ENCODE results near the gene PPIH. TPM values are rescaled to one million over a fixed set of nuclear protein-coding genes. Genes with fewer than 3 reads are reported as not detected.
"Not testable (repeated sequence)": the region's sequence is repeated elsewhere in the genome, so short reads cannot be mapped to it uniquely, and the experiment has no call there.

Gene PPIH
- total and polyA plus RNA-seq, 2 experiments from 2014 or later: 22.7 to 37.1 TPM

DNA sequence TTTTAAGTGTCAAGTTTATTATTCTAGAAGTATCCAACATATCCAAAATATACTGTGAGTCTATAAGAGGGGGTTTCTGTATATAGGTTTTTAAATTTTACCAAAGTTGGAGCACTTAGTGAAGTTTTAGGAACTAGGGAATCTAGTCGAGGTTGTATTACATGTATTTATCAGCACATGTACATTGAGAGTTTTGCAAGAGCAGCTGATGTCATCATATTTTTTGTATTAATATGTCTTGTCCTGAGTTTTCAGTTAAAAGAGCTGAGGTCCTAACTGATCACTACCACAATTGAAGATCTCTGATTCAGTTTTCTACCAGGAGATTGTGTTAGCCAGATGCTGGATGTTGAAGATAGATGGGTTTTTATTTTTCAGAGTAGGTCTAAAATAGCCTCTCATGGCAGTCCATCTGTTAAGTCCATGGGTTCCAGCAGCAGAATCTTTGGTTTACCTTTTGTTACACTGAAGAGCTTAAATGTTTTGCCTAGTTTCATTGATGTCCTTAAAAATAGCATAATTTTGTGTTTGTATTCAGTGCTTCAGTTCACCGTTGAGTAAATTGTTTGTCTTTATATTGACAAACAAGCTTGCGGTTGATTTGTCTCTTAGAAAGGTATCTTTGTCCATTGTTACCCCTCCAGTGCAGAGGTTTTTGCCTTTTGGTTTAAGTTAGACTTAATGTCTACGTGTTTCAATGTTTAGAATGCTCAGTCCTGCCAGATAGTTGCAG is 40.0 kb downstream of the PPIH start:
- Histone ChIP-seq H3K36me3 (ENCODE audit: low read depth) (peaks cover 88% of the 10 kb centered on the region), H3K79me2 (ENCODE audit: insufficient read depth) (peaks cover 99% of the 10 kb centered on the region), H3K9ac (no peak overlapping the region), H3K4me1 (ENCODE audit: insufficient read depth) (0 out of 2 replicates have a peak, but pooled peaks cover 6% of the 10 kb centered on the region), H3K9me2 (ENCODE audit: insufficient read depth) (no peaks in the 10 kb centered on the region), H3K27me3 (replicated peaks; ENCODE audit: insufficient read depth) (no peaks in the 10 kb centered on the region), H3K4me3 (no peak overlapping the region), H3F3A (ENCODE audit: insufficient read depth) (peaks cover 35% of the 10 kb centered on the region), H4K20me1 (ENCODE audit: insufficient read depth) (peaks cover 12% of the 10 kb centered on the region), H2AFZ (no peak overlapping the region), H3K9me3 (ENCODE audit: low read depth) (no peaks in the 10 kb centered on the region), H3K27ac (no peak overlapping the region), H3K4me2 (ENCODE audit: unreplicated experiment) (no peak overlapping the region)
- TF ChIP-seq EZH2phosphoT487 (IDR thresholded peaks at IDR 0.05; ENCODE audit: insufficient read depth, low read depth): no peak
- no peak for TF ChIP-seq EZH2 (IDR thresholded peaks at IDR 0.05; ENCODE audit: insufficient read depth, poor library complexity, severe bottlenecking)
- no peak for DNase-seq
- WGBS, 2 experiments (ENCODE audit: low coverage in 1 of 2, low lambda C conversion rate in 2 of 2, missing lambda C conversion rate in 2 of 2): 98% methylated on average over 4 of the region's 4 CpGs
- in situ Hi-C loops (cut with MboI): no loop called here

DNA sequence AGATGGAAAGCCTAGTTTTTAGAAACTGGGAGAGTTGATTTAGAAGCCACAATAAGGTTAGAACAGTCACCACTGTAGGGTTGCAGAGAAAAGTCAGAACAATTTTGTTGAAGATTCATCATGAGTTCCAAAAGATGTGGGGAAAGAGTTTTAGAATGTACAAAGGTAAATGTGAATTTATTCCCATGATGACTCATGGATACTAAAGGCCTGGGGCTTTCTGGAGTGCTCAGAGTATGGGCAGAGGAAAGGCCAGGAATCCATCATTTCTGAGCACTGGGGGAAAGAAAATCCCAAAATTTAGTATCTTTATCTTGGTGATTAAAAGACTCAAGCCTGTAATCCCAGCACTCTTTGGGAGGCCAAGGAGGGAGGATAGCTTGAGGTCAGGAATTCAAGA is 41.8 kb downstream of the PPIH start:
- no peak overlapping the region for H3K4me2 ChIP-seq (ENCODE audit: unreplicated experiment)
- H4K20me1 ChIP-seq (ENCODE audit: insufficient read depth): peaks cover 4% of the 10 kb centered on the region; the same call in 1 of the 2 replicates
- no peak overlapping the region for H3K27ac ChIP-seq
- no peak overlapping the region for H2AFZ ChIP-seq
- no peak overlapping the region for H3K9ac ChIP-seq
- in situ Hi-C loops (cut with MboI): no loop called here
- peak; percentile 8 for DNase-seq
- H3F3A ChIP-seq (ENCODE audit: insufficient read depth): peaks cover 42% of the 10 kb centered on the region
- peaks cover 87% of the 10 kb centered on the region for H3K36me3 ChIP-seq (ENCODE audit: low read depth)
- H3K79me2 ChIP-seq (ENCODE audit: insufficient read depth): peaks cover 99% of the 10 kb centered on the region
- H3K4me3 ChIP-seq: no peak overlapping the region
- no peak for TF ChIP-seq EZH2 (IDR thresholded peaks at IDR 0.05; ENCODE audit: insufficient read depth, poor library complexity, severe bottlenecking)
- no peak for TF ChIP-seq EZH2phosphoT487 (IDR thresholded peaks at IDR 0.05; ENCODE audit: insufficient read depth, low read depth)
- no peaks in the 10 kb centered on the region for H3K4me1 ChIP-seq (ENCODE audit: insufficient read depth)
- H3K9me2 ChIP-seq (ENCODE audit: insufficient read depth): no peaks in the 10 kb centered on the region
- H3K27me3 ChIP-seq (replicated peaks; ENCODE audit: insufficient read depth): no peaks in the 10 kb centered on the region
- no peaks in the 10 kb centered on the region for H3K9me3 ChIP-seq (ENCODE audit: low read depth)

DNA sequence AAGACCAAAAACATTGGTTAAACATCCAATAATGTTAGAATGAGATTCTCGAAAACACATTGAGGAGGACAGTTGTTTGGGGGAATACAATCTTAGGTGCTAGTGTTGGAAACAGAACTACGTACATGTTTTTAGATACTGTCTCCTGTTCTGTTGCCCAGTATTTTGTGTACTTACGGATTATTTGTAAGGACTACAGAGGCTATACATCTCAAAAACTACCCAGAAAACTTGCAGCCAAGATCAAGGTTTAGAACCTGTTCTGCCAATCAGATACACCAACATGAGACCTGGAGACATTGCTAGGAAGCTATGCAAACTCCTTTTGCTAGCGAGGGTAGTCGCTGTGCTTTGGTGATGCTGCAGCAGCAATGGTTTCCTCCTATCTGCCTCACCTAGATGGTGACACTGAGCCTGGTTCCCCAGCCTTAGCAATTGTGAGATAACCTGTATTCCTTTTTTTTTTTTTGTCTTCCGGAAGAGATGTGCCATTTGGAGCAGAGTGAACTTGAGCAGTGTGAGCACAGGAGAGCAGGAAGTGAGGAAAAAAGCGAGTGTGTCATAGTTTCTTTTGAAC is 45.8 kb downstream of the PPIH start:
- no peaks in the 10 kb centered on the region for H3K27me3 ChIP-seq (replicated peaks; ENCODE audit: insufficient read depth)
- H3K79me2 ChIP-seq (ENCODE audit: insufficient read depth): peaks cover 95% of the 10 kb centered on the region
- peaks cover 58% of the 10 kb centered on the region for H3K36me3 ChIP-seq (ENCODE audit: low read depth)
- WGBS, 2 experiments (ENCODE audit: low coverage in 1 of 2, low lambda C conversion rate in 2 of 2, missing lambda C conversion rate in 2 of 2): 97 to 98% methylated on average over 7 of the region's 7 CpGs
- H3K9me3 ChIP-seq (ENCODE audit: low read depth): no peaks in the 10 kb centered on the region
- H3K4me2 ChIP-seq (ENCODE audit: unreplicated experiment): no peak overlapping the region
- DNase-seq: no peak
- H3K27ac ChIP-seq: no peak overlapping the region
- H3F3A ChIP-seq (ENCODE audit: insufficient read depth): peaks cover 34% of the 10 kb centered on the region; the same call in 1 of the 2 replicates
- H2AFZ ChIP-seq: no peak overlapping the region
- no peak overlapping the region for H3K4me3 ChIP-seq
- TF ChIP-seq EZH2 (IDR thresholded peaks at IDR 0.05; ENCODE audit: insufficient read depth, poor library complexity, severe bottlenecking) (no peak), EZH2phosphoT487 (IDR thresholded peaks at IDR 0.05; ENCODE audit: insufficient read depth, low read depth) (no peak)
- no peaks in the 10 kb centered on the region for H3K4me1 ChIP-seq (ENCODE audit: insufficient read depth)
- in situ Hi-C loops (cut with MboI): no loop called here
- no peak overlapping the region for H3K9ac ChIP-seq
- H4K20me1 ChIP-seq (ENCODE audit: insufficient read depth): no peaks in the 10 kb centered on the region
- no peaks in the 10 kb centered on the region for H3K9me2 ChIP-seq (ENCODE audit: insufficient read depth)

DNA sequence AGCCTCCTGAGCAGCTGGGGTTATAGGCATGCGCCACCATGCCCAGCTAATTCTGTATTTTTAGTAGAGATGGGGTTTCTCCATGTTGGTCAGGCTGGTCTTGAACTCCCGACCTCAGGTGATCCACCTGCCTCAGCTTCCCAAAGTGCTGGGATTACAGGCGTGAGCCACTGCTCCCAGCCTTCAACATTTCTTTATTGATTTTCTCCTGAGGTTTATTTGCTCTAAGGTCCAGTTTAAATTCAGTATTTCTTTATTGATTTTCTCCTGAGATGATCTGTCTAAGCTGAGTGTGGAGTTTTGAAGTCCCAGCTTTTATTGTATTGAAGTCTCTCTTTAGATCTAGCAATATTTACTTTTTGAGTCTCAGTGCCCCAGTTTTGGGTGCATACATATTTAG is 54.6 kb downstream of the PPIH start:
- H3K9ac ChIP-seq; H3K9me3 ChIP-seq (ENCODE audit: low read depth); H3K4me2 ChIP-seq (ENCODE audit: unreplicated experiment); H3K27ac ChIP-seq; H4K20me1 ChIP-seq (ENCODE audit: insufficient read depth); H3K4me1 ChIP-seq (ENCODE audit: insufficient read depth); DNase-seq; H3K4me3 ChIP-seq; H3K27me3 ChIP-seq (replicated peaks; ENCODE audit: insufficient read depth); H3K9me2 ChIP-seq (ENCODE audit: insufficient read depth); in situ Hi-C loops (cut with MboI); H3F3A ChIP-seq (ENCODE audit: insufficient read depth); H2AFZ ChIP-seq: not testable (repeated sequence)
- Histone ChIP-seq H3K79me2 (ENCODE audit: insufficient read depth) (peaks cover 73% of the 10 kb centered on the region), H3K36me3 (ENCODE audit: low read depth) (peaks cover 16% of the 10 kb centered on the region; the same call in 1 of the 2 replicates)
- 98 to 100% methylated on average over 3 of the region's 3 CpGs for WGBS, 2 experiments (ENCODE audit: low coverage in 1 of 2, low lambda C conversion rate in 2 of 2, missing lambda C conversion rate in 2 of 2)
